CD4-positive, CD25-positive, alpha-beta regulatory T cell (primary cell): ENCODE measurements around the gene VPS13D. TPM values are rescaled to one million over a fixed set of nuclear protein-coding genes. Genes with fewer than 3 reads are reported as not detected.

Experiments
- ATAC-seq, 2 donors: fragments of 150-1000 bp; cut with Tn5 transposase; one replicate each; pipeline ENCODE4 v1.10.0; 2021; ENCODE audit warnings: low read depth in 2 of 2, moderate number of reproducible peaks in 2 of 2, moderate library complexity in 1 of 2
- DNase-seq, 3 donors: peaks; one replicate each; pipeline versions ENCODE4 v3.0.0 to v3.0.0-alpha.2; 2012 to 2022; ENCODE audit warnings: mixed read lengths in 1 of 3
- H3K27ac ChIP-seq: one replicate; pipeline ENCODE4 v1.7.0; 2013; ENCODE audit warnings: mild to moderate bottlenecking, low read length; ENCODE audit not compliant: insufficient read depth, poor library complexity, severe bottlenecking
- H3K27me3 ChIP-seq: one replicate; pipeline ENCODE4 v1.7.0; 2013; ENCODE audit warnings: low read length; ENCODE audit not compliant: control insufficient read depth, insufficient read depth
- H3K36me3 ChIP-seq: one replicate; pipeline ENCODE4 v1.7.0; 2013; ENCODE audit warnings: mild to moderate bottlenecking, low read length, moderate library complexity; ENCODE audit not compliant: control insufficient read depth, insufficient read depth
- H3K4me1 ChIP-seq: 2 replicates; pipeline ENCODE4 v1.7.0; 2013; ENCODE audit warnings: mild to moderate bottlenecking, low read length; ENCODE audit not compliant: insufficient read depth, control insufficient read depth, poor library complexity, severe bottlenecking
- H3K4me3 ChIP-seq: one replicate; pipeline ENCODE4 v1.7.0; 2013; ENCODE audit warnings: low read depth, mild to moderate bottlenecking, low read length, moderate library complexity
- H3K9me3 ChIP-seq, 2 experiments: 1 replicate in 1 of 2; 2 replicates in 1 of 2; pipeline ENCODE4 v1.7.0; 2013; ENCODE audit warnings: low read length in 2 of 2, mild to moderate bottlenecking in 1 of 2, moderate library complexity in 1 of 2; ENCODE audit not compliant: control insufficient read depth in 2 of 2
- H3K27ac Mint-ChIP-seq, 3 donors: one replicate each; pipeline ENCODE4 v1.8.0; 2020 to 2022; ENCODE audit warnings: mild to moderate bottlenecking in 3 of 3, mixed read lengths in 3 of 3, moderate library complexity in 2 of 3
- H3K27me3 Mint-ChIP-seq: one replicate; pipeline ENCODE4 v1.8.0; 2022; ENCODE audit warnings: mild to moderate bottlenecking, mixed read lengths
- H3K36me3 Mint-ChIP-seq: one replicate; pipeline ENCODE4 v1.8.0; 2020; ENCODE audit warnings: mixed read lengths
- H3K4me1 Mint-ChIP-seq, 4 donors: one replicate each; pipeline ENCODE4 v1.8.0; 2020 to 2022; ENCODE audit warnings: mixed read lengths in 4 of 4, mild to moderate bottlenecking in 1 of 4
- H3K4me3 Mint-ChIP-seq, 4 donors: one replicate each; pipeline ENCODE4 v1.8.0; 2020 to 2022; ENCODE audit warnings: mild to moderate bottlenecking in 4 of 4, mixed read lengths in 4 of 4, moderate library complexity in 3 of 4
- H3K9me3 Mint-ChIP-seq, 7 donors: one replicate each; pipeline ENCODE4 v1.8.0; 2020 to 2022; ENCODE audit warnings: mixed read lengths in 7 of 7, mild to moderate bottlenecking in 3 of 7, moderate library complexity in 2 of 7
- polyA plus RNA-seq, 4 donors: library from polyadenylated mRNA; unstranded; fragments of 300-500 nt; fragmentation: Illumina TruSeq; gene quantifications; one replicate each; pipeline ENCODE4 v1.2.3, GENCODE V29; 2021
- total RNA-seq: library from RNA; stranded (reverse); gene quantifications from one replicate; pipeline ENCODE4 v1.2.3, GENCODE V29; 2022

VPS13D gene
- total and polyA plus RNA-seq, 5 donors from 2014 or later = 8.1 to 96.0 (median 10.3) TPM

DNA sequence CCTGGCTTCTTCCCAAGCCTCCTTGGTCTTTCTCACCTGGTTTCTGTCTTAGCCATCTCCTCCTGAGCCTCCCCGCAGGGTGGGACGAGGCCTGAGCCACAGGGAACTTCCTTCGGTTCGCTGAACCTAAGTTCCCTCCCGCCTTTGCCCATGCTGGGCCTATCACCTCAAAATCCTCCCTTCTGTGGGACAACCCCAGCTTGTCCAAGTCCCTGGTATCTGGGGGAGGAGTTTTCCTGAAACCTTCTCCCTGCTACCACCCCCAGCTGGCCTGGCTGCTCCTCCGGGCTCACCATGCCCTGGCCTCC lies 27.7 kb upstream of the VPS13D start:
- Mint-ChIP-seq H3K4me1 (peaks cover 19 to 84% (median 37%) of the 10 kb centered on the region in 4 donors), H3K27ac (peak overlapping the region in 2 of 3 donors; percentile 91 to 94), H3K36me3 (peaks cover 28% of the 10 kb centered on the region), H3K27me3 (no peaks in the 10 kb centered on the region), H3K4me3 (peak overlapping the region in 1 of 4 donors; percentile 83), H3K9me3 (no peaks in the 10 kb centered on the region)
- H3K27ac ChIP-seq = peak overlapping the region; percentile 75
- DNase-seq (no peak), ATAC-seq (no peak)
- no peak overlapping the region for H3K4me3 ChIP-seq
- H3K9me3 ChIP-seq = no peaks in the 10 kb centered on the region
- no peaks in the 10 kb centered on the region for H3K27me3 ChIP-seq
- peaks cover 80% of the 10 kb centered on the region for H3K36me3 ChIP-seq
- H3K4me1 ChIP-seq = peaks cover 60% of the 10 kb centered on the region

DNA sequence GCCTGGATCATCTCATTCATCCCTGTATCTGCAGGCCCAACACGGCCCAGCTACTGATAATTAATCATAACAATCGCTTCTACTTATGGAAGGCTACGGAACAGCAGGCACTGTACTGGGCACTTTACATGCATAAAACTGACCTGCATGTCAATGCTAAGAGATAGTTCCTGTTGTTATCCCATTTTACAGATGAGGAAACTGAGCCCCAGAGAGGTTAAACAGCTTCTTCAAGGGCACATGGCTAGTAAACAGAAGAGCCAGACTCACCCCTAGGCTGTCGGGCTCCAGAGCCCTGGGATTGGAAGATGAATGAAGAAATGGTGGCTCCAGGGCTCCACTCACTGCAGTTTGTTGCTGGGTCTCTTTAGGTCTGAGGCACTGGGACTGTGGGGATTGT lies 27.3 kb upstream of the VPS13D start:
- no peaks in the 10 kb centered on the region for H3K9me3 Mint-ChIP-seq
- H3K27ac ChIP-seq = peak overlapping the region; percentile 75
- H3K27me3 ChIP-seq = no peaks in the 10 kb centered on the region
- H3K9me3 ChIP-seq = no peaks in the 10 kb centered on the region
- DNase-seq (peak in 1 of 3 donors; percentile 16), ATAC-seq (no peak)
- no peak overlapping the region for H3K4me3 ChIP-seq
- no peaks in the 10 kb centered on the region for H3K27me3 Mint-ChIP-seq
- H3K36me3 Mint-ChIP-seq = peaks cover 28% of the 10 kb centered on the region
- peaks cover 61% of the 10 kb centered on the region for H3K4me1 ChIP-seq
- H3K4me1 Mint-ChIP-seq = peaks cover 19 to 80% (median 37%) of the 10 kb centered on the region in 4 donors
- H3K27ac Mint-ChIP-seq = peak overlapping the region; percentile 91 to 94 (median 92)
- peaks cover 78% of the 10 kb centered on the region for H3K36me3 ChIP-seq
- peak overlapping the region; percentile 39 to 83 (median 58) for H3K4me3 Mint-ChIP-seq

GRCh38 chr1:12203216-12204007 lies 26.4 kb upstream of the VPS13D start:
- Mint-ChIP-seq H3K4me1 (peaks cover 19 to 83% (median 41%) of the 10 kb centered on the region in 4 donors), H3K36me3 (peaks cover 30% of the 10 kb centered on the region), H3K4me3 (peak overlapping the region; percentile 39 to 83 (median 72)), H3K27ac (peak overlapping the region; percentile 91 to 94 (median 92)), H3K27me3 (no peaks in the 10 kb centered on the region), H3K9me3 (no peaks in the 10 kb centered on the region)
- H3K4me3 ChIP-seq = no peak overlapping the region
- no peaks in the 10 kb centered on the region for H3K9me3 ChIP-seq
- H3K4me1 ChIP-seq = peaks cover 66% of the 10 kb centered on the region
- DNase-seq (peak in 1 of 3 donors; percentile 45), ATAC-seq (peak in 1 of 2 donors; percentile 6)
- peak overlapping the region; percentile 75 for H3K27ac ChIP-seq
- H3K27me3 ChIP-seq = no peaks in the 10 kb centered on the region
- H3K36me3 ChIP-seq = peaks cover 81% of the 10 kb centered on the region

GRCh38 chr1:12204140-12204539 lies 25.7 kb upstream of the VPS13D start:
- Histone ChIP-seq H3K4me1 (peaks cover 70% of the 10 kb centered on the region), H3K36me3 (peaks cover 79% of the 10 kb centered on the region), H3K27ac (peak overlapping the region; percentile 75), H3K9me3 (no peaks in the 10 kb centered on the region), H3K27me3 (no peaks in the 10 kb centered on the region), H3K4me3 (peak overlapping the region; percentile 13)
- Mint-ChIP-seq H3K4me3 (peak overlapping the region; percentile 69 to 83 (median 78)), H3K27me3 (no peaks in the 10 kb centered on the region), H3K4me1 (peaks cover 24 to 87% (median 47%) of the 10 kb centered on the region in 4 donors), H3K9me3 (no peaks in the 10 kb centered on the region), H3K27ac (peak overlapping the region; percentile 91 to 95 (median 94)), H3K36me3 (peaks cover 33% of the 10 kb centered on the region)
- DNase-seq (peak in 2 of 3 donors; percentile 53 to 79), ATAC-seq (peak; percentile 33 to 42)

DNA sequence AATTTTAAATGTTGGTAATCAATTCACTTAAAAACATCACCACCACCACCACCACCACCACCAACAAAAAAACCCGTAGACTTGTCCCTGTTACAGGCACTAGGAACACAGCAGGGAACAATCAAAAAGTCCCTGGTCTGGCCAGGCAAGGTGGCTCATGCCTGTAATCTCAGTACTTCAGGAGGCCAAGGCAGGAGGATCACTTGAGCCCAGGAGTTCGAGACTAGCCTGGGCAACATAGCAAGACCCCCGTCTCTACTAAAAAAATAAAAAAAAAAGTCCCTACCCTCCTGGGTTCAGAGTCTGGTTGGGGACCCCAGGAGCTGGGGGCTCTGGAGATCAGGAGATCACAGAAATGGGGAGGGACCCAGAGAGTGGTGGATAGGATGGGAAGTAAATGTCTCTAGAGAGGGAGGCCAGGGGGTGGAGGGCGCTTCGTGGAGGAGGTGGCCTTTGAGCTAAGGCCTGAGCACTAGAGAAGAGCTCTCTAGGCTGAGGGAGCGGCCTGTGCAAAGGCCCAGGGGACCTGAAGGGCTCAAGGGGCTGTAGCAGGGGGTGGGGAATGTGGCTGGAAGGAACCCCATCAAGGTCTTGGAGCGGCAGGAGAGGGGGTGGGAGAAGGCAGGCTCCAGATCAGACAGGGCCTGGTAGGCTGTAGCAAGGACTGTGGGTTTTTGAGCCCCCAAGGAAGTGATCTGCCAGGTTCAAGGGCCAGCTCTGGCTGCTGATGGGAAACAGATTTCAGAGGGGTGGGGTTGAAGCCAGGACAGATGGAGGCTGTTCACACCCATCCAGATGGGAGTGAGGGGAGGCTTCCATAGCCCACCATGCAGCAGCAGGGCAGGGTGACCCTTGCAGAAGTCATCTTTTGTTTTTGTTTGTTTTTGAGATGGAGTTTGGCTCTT lies 24.8 kb upstream of the VPS13D start:
- Mint-ChIP-seq H3K36me3 (peaks cover 33% of the 10 kb centered on the region), H3K4me3 (peak overlapping the region; percentile 22 to 83 (median 67)), H3K9me3 (no peaks in the 10 kb centered on the region), H3K4me1 (peaks cover 23 to 87% (median 50%) of the 10 kb centered on the region in 4 donors), H3K27ac (peak overlapping the region; percentile 91 to 95 (median 94)), H3K27me3 (no peaks in the 10 kb centered on the region)
- no peak for ATAC-seq
- H3K9me3 ChIP-seq = no peaks in the 10 kb centered on the region
- H3K27me3 ChIP-seq = no peaks in the 10 kb centered on the region
- DNase-seq = peak in 1 of 3 donors; percentile 27
- peaks cover 74% of the 10 kb centered on the region for H3K4me1 ChIP-seq
- H3K4me3 ChIP-seq = no peak overlapping the region
- peak overlapping the region; percentile 75 for H3K27ac ChIP-seq
- H3K36me3 ChIP-seq = peaks cover 72% of the 10 kb centered on the region

GRCh38 chr1:12206238-12206637 lies 23.6 kb upstream of the VPS13D start:
- DNase-seq = peak in 1 of 3 donors; percentile 44
- H3K27me3 ChIP-seq = no peaks in the 10 kb centered on the region
- H3K4me3 ChIP-seq = no peak overlapping the region
- no peaks in the 10 kb centered on the region for H3K9me3 ChIP-seq
- Mint-ChIP-seq H3K4me1 (peaks cover 18 to 88% (median 56%) of the 10 kb centered on the region in 4 donors), H3K36me3 (peaks cover 33% of the 10 kb centered on the region), H3K27ac (peak overlapping the region; percentile 38 to 94 (median 90)), H3K9me3 (no peaks in the 10 kb centered on the region), H3K27me3 (peaks cover 5% of the 10 kb centered on the region), H3K4me3 (peak overlapping the region in 1 of 4 donors; percentile 75)
- no peak for ATAC-seq
- H3K36me3 ChIP-seq = peaks cover 61% of the 10 kb centered on the region
- H3K27ac ChIP-seq = no peak overlapping the region
- H3K4me1 ChIP-seq = peaks cover 81% of the 10 kb centered on the region

GRCh38 chr1:12206792-12207424 lies 22.9 kb upstream of the VPS13D start:
- Histone ChIP-seq H3K4me1 (peaks cover 81% of the 10 kb centered on the region), H3K36me3 (peaks cover 55% of the 10 kb centered on the region), H3K27me3 (no peaks in the 10 kb centered on the region), H3K27ac (peak overlapping the region; percentile 20), H3K4me3 (no peak overlapping the region), H3K9me3 (no peaks in the 10 kb centered on the region)
- Mint-ChIP-seq H3K4me1 (peaks cover 14 to 87% (median 56%) of the 10 kb centered on the region in 4 donors), H3K9me3 (no peaks in the 10 kb centered on the region), H3K27ac (peak overlapping the region in 2 of 3 donors; percentile 48 to 71), H3K27me3 (peaks cover 5% of the 10 kb centered on the region), H3K4me3 (peak overlapping the region in 1 of 4 donors; percentile 75), H3K36me3 (peaks cover 33% of the 10 kb centered on the region)
- ATAC-seq (no peak), DNase-seq (peak in 1 of 3 donors; percentile 21)
